Fibroblast of lung (primary cell): ENCODE measurements around the gene TMED3. TPM values are rescaled to one million over a fixed set of nuclear protein-coding genes. Genes with fewer than 3 reads are reported as not detected.

Experiments used
- DNase-seq, 2 donors: peaks; one replicate each; pipeline versions ENCODE4 v3.0.0 to v3.0.0-alpha.2; 2010; ENCODE audit warnings: low read depth in 2 of 2
- H2AFZ ChIP-seq: 2 replicates; pipeline ENCODE4 v1.5.1; 2012; ENCODE audit warnings: low read length, control low read depth, inconsistent platforms
- H3K27ac ChIP-seq: 2 replicates; pipeline ENCODE4 v1.5.1; 2011; ENCODE audit warnings: low read length, control low read depth; ENCODE audit not compliant: insufficient read depth
- H3K27me3 ChIP-seq: 2 replicates; pipeline ENCODE4 v1.5.1; 2011; ENCODE audit warnings: mild to moderate bottlenecking, low read length; ENCODE audit not compliant: control insufficient read depth, insufficient read depth
- H3K36me3 ChIP-seq: 2 replicates; pipeline ENCODE4 v1.5.1; 2011; ENCODE audit warnings: low read length; ENCODE audit not compliant: control insufficient read depth, insufficient read depth
- H3K4me1 ChIP-seq: 2 replicates; pipeline ENCODE4 v1.5.1; 2011; ENCODE audit warnings: low read length; ENCODE audit not compliant: control insufficient read depth, insufficient read depth; ENCODE audit errors: extremely low read depth
- H3K4me2 ChIP-seq: 2 replicates; pipeline ENCODE4 v1.5.1; 2011; ENCODE audit warnings: low read length, control low read depth; ENCODE audit not compliant: insufficient read depth; ENCODE audit errors: extremely low read depth
- H3K4me3 ChIP-seq, 4 experiments: fragments of 200-600 bp in 1 of 4; sonication (generic) in 1 of 4; replicated peaks in 1 of 4; 2 replicates each; pipeline ENCODE4 v1.5.1; 2011 to 2016; ENCODE audit warnings: low read length in 4 of 4, low read depth in 3 of 4, mild to moderate bottlenecking in 3 of 4, control low read depth in 2 of 4, inconsistent platforms in 1 of 4, mixed read lengths in 1 of 4; ENCODE audit not compliant: insufficient read depth in 1 of 4; ENCODE audit errors: control extremely low read depth in 1 of 4
- H3K79me2 ChIP-seq: 2 replicates; pipeline ENCODE4 v1.5.1; 2012; ENCODE audit warnings: mild to moderate bottlenecking, low read length, inconsistent platforms; ENCODE audit not compliant: control insufficient read depth, insufficient read depth
- H3K9ac ChIP-seq: 2 replicates; pipeline ENCODE4 v1.5.1; 2011; ENCODE audit warnings: mild to moderate bottlenecking, low read length, control low read depth; ENCODE audit not compliant: insufficient read depth
- H3K9me3 ChIP-seq: 2 replicates; pipeline ENCODE4 v1.5.1; 2012; ENCODE audit warnings: low read depth, low read length; ENCODE audit not compliant: control insufficient read depth, insufficient read depth
- H4K20me1 ChIP-seq: 2 replicates; pipeline ENCODE4 v1.5.1; 2011; ENCODE audit warnings: low read length; ENCODE audit not compliant: control insufficient read depth, insufficient read depth; ENCODE audit errors: extremely low read depth
- EZH2 ChIP-seq: IDR thresholded peaks from 2 replicates; pipeline ENCODE4 v1.5.1; 2012; ENCODE audit warnings: low read length, control low read depth, mild to moderate bottlenecking; ENCODE audit errors: missing control alignments
- polyA plus RNA-seq, 2 donors: library from polyadenylated mRNA; depleted of rRNA in 1 of 2; stranded (reverse) in 1 of 2; unstranded in 1 of 2; fragments of >200 nt; gene quantifications; 2 replicates each; pipeline ENCODE4 v1.2.1, GENCODE V29; 2011 to 2012; ENCODE audit warnings: missing spikeins in 1 of 2
- total RNA-seq: library from RNA; depleted of rRNA; stranded (reverse); fragments of >200 nt; gene quantifications from 2 replicates; pipeline ENCODE4 v1.2.1, GENCODE V29; 2014
- TF ChIP-seq, protein P1 (sequence below), 2 donors: IDR thresholded peaks in 1 of 2; conservative IDR thresholded peaks in 1 of 2; 1 replicate in 1 of 2; 2 replicates in 1 of 2; pipeline ENCODE4 v1.5.1; 2011 to 2012; ENCODE audit warnings: low read length in 2 of 2, control low read depth in 1 of 2, inconsistent platforms in 1 of 2, low read depth in 1 of 2, mild to moderate bottlenecking in 1 of 2

The TMED3 gene
- total and polyA plus RNA-seq, 2 donors (not counting 1 experiment from before 2014, with no cell fraction given): 118 to 143 TPM

DNA sequence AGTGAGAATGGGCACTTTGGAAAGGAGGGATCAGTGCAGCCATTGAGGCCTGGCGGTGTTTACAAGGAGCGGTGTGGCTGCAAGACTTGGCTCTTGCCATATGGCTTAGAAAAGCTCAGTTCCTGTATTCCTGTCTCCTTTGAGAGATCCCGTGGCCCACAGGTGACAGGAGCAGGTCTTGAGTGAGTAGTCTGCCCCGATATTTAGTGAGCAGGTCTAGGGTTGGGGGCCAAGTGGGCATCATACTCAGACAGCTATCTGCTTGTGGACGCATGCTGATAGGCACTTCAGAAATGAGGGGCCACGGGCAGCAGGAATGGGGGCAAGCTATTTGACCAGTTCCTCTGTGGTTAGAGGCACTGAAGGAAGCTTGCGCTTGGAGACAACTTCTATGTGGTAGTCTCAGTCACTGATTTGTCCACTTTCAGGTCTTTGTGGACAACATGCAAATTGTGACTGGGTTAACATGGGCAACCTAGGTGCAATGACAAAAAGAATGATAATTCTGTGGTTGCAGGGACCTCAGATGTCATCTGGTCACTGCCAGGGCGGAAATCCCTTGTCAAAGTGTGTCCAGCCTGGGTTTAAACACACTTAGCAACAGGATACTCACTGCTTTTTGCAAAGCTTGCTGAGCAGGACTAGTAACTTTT, 1.1 kb downstream of the TMED3 start:
- no peaks in the 10 kb centered on the region for H4K20me1 ChIP-seq

GRCh38 chr15:79314186-79314585, 3.3 kb downstream of the TMED3 start:
- H3K27me3 ChIP-seq: peaks cover 2% of the 10 kb centered on the region
- H3K36me3 ChIP-seq: peaks cover 31% of the 10 kb centered on the region
- H3K79me2 ChIP-seq: peaks cover 19% of the 10 kb centered on the region
- no peak overlapping the region for H3K9ac ChIP-seq
- no peak overlapping the region for H3K4me2 ChIP-seq
- no peaks in the 10 kb centered on the region for H4K20me1 ChIP-seq
- no peak overlapping the region for H2AFZ ChIP-seq
- no peak for DNase-seq
- H3K27ac ChIP-seq: no peak overlapping the region
- H3K4me3 ChIP-seq: no peak overlapping the region
- TF ChIP-seq, protein P1, sequence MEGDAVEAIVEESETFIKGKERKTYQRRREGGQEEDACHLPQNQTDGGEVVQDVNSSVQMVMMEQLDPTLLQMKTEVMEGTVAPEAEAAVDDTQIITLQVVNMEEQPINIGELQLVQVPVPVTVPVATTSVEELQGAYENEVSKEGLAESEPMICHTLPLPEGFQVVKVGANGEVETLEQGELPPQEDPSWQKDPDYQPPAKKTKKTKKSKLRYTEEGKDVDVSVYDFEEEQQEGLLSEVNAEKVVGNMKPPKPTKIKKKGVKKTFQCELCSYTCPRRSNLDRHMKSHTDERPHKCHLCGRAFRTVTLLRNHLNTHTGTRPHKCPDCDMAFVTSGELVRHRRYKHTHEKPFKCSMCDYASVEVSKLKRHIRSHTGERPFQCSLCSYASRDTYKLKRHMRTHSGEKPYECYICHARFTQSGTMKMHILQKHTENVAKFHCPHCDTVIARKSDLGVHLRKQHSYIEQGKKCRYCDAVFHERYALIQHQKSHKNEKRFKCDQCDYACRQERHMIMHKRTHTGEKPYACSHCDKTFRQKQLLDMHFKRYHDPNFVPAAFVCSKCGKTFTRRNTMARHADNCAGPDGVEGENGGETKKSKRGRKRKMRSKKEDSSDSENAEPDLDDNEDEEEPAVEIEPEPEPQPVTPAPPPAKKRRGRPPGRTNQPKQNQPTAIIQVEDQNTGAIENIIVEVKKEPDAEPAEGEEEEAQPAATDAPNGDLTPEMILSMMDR (conservative IDR thresholded peaks at IDR 0.05 in 1 of 2, IDR thresholded peaks at IDR 0.05 in 1 of 2; ENCODE audit: low read depth in 1 of 2, low read length in 2 of 2): no peak
- no peak for TF ChIP-seq EZH2
- H3K4me1 ChIP-seq: peaks cover 5% of the 10 kb centered on the region
- no peaks in the 10 kb centered on the region for H3K9me3 ChIP-seq

More for the DNA sequence above, 1.1 kb downstream of the TMED3 start:
- Histone ChIP-seq H3K4me3 (peak overlapping the region; percentile 73 to 97 (median 86)), H3K4me2 (peak overlapping the region; percentile 96), H3K36me3 (peaks cover 21% of the 10 kb centered on the region), H3K27ac (peak overlapping the region; percentile 43), H2AFZ (peak overlapping the region; percentile 67), H3K27me3 (peaks cover 10% of the 10 kb centered on the region), H3K9ac (peak overlapping the region; percentile 83), H3K9me3 (no peaks in the 10 kb centered on the region), H3K79me2 (peaks cover 19% of the 10 kb centered on the region), H3K4me1 (peaks cover 5% of the 10 kb centered on the region)
- TF ChIP-seq EZH2: no peak
- TF ChIP-seq, protein P1 (conservative IDR thresholded peaks at IDR 0.05 in 1 of 2, IDR thresholded peaks at IDR 0.05 in 1 of 2; ENCODE audit: low read depth in 1 of 2, low read length in 2 of 2): no peak
- peak in 1 of 2 donors; percentile 4 for DNase-seq

DNA sequence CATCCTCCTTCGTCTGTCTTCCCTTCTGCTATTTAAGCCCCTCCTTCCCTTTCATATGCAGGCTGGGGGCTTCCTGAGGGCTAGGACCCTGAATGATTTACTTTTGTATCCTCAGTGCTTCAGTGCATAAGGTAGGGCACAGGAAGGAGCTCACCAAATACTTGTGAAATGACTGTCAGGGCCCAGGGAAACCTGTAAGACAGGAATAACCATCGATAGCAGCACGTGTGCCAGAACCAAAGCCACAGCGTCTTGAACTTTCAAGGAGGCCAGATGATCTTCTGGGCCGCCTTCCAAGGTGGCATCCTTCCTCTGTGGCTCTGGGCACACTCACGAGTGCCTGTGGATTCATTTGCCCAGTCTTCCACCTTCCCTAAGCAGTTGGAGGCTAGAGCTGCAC, 3.9 kb downstream of the TMED3 start:
- Histone ChIP-seq H4K20me1 (no peaks in the 10 kb centered on the region), H2AFZ (no peak overlapping the region)

More for the DNA sequence above, 3.9 kb downstream of the TMED3 start:
- TF ChIP-seq EZH2: no peak
- TF ChIP-seq, protein P1 (conservative IDR thresholded peaks at IDR 0.05 in 1 of 2, IDR thresholded peaks at IDR 0.05 in 1 of 2; ENCODE audit: low read depth in 1 of 2, low read length in 2 of 2): no peak
- H3K4me2 ChIP-seq: no peak overlapping the region
- H3K27me3 ChIP-seq: no peaks in the 10 kb centered on the region
- no peak overlapping the region for H3K27ac ChIP-seq
- H3K9me3 ChIP-seq: no peaks in the 10 kb centered on the region
- peaks cover 5% of the 10 kb centered on the region for H3K4me1 ChIP-seq
- peaks cover 31% of the 10 kb centered on the region for H3K36me3 ChIP-seq
- no peak overlapping the region for H3K9ac ChIP-seq
- H3K79me2 ChIP-seq: peaks cover 19% of the 10 kb centered on the region
- H3K4me3 ChIP-seq: no peak overlapping the region
- DNase-seq: no peak
